HG02981 (cell line): ENCODE data around the gene SLAIN1.

Experiments
- ATAC-seq: cut with Tn5 transposase; IDR thresholded peaks from one replicate; pipeline ENCODE4 v1.9.1; 2021; ENCODE audit warnings: mild to moderate bottlenecking, moderate library complexity; ENCODE audit not compliant: unreplicated experiment

Gene SLAIN1

GRCh38 chr13:77703408-77703807 is 5.9 kb downstream of the SLAIN1 start:
- ATAC-seq = no peak

- ATAC-seq = no peak
These were observed 16.8 kb downstream of the SLAIN1 start for GRCh38 chr13:77714119-77714755.

- peak; percentile 40 for ATAC-seq
These were observed 17.9 kb downstream of the SLAIN1 start for GRCh38 chr13:77715233-77715891.

GRCh38 chr13:77716692-77717091 is 19.2 kb downstream of the SLAIN1 start:
- no peak for ATAC-seq

GRCh38 chr13:77717508-77717907 is 20.0 kb downstream of the SLAIN1 start:
- no peak for ATAC-seq

- no peak for ATAC-seq
These were observed 21.6 kb downstream of the SLAIN1 start for GRCh38 chr13:77719128-77719527.

GRCh38 chr13:77720988-77721387 is 23.5 kb downstream of the SLAIN1 start:
- no peak for ATAC-seq

- ATAC-seq = peak; percentile 55
These were observed 26.6 kb downstream of the SLAIN1 start for GRCh38 chr13:77724092-77724491.

- no peak for ATAC-seq
These were observed 27.6 kb downstream of the SLAIN1 start for GRCh38 chr13:77725071-77725470.

- ATAC-seq = no peak
These were observed 31.0 kb downstream of the SLAIN1 start for GRCh38 chr13:77728265-77729125.

- peak; percentile 98 for ATAC-seq
These were observed 32.2 kb downstream of the SLAIN1 start for GRCh38 chr13:77729502-77730221.

GRCh38 chr13:77730572-77730971 is 33.1 kb downstream of the SLAIN1 start:
- ATAC-seq = no peak

- ATAC-seq = no peak
These were observed 34.8 kb downstream of the SLAIN1 start for GRCh38 chr13:77732287-77732686.

GRCh38 chr13:77733674-77734073 is 36.2 kb downstream of the SLAIN1 start:
- ATAC-seq = no peak

- peak; percentile 89 for ATAC-seq
These were observed 40.2 kb downstream of the SLAIN1 start for GRCh38 chr13:77737583-77738200.

- ATAC-seq = no peak
These were observed 42.7 kb downstream of the SLAIN1 start for GRCh38 chr13:77740097-77740735.

- no peak for ATAC-seq
These were observed 43.6 kb downstream of the SLAIN1 start for GRCh38 chr13:77740931-77741596.

- ATAC-seq = no peak
These were observed 44.1 kb downstream of the SLAIN1 start for GRCh38 chr13:77741597-77741972.

GRCh38 chr13:77742801-77743200 is 45.3 kb downstream of the SLAIN1 start:
- ATAC-seq = no peak

- ATAC-seq = no peak
These were observed 48.3 kb downstream of the SLAIN1 start for GRCh38 chr13:77745784-77746183.
